HepG2 (cell line): Measurements from ENCODE around the gene ZNF512B. TPM values are rescaled to one million over a fixed set of nuclear protein-coding genes. Genes with fewer than 3 reads are reported as not detected.
A peak's percentile ranks its signal among the peaks of the same experiment; 100 is the strongest.

ENCODE experiments used
- MIER2 ChIP-seq: IDR thresholded peaks from 2 replicates; pipeline ENCODE4 v1.6.1; 2016; ENCODE audit warnings: missing biosample characterization, missing genetic modification reagents
- SMAD1 ChIP-seq: sonication (generic); formaldehyde crosslinking; IDR thresholded peaks from 2 replicates; pipeline ENCODE4 v1.4.0; 2020; ENCODE audit warnings: missing genetic modification reagents, low read depth, mild to moderate bottlenecking, borderline replicate concordance
- SNAPC2 ChIP-seq: sonication (generic); formaldehyde crosslinking; IDR thresholded peaks from 2 replicates; pipeline ENCODE4 v1.8.1; 2022; ENCODE audit warnings: mild to moderate bottlenecking, missing genetic modification reagents
- ZFP82 ChIP-seq: sonication (generic); formaldehyde crosslinking; IDR thresholded peaks from 2 replicates; pipeline ENCODE4 v1.5.1; 2020; ENCODE audit warnings: mild to moderate bottlenecking, missing genetic modification reagents, borderline replicate concordance
- ZNF234 ChIP-seq: sonication (generic); formaldehyde crosslinking; conservative IDR thresholded peaks from 2 replicates; pipeline ENCODE4 v1.5.1; 2020; ENCODE audit warnings: mild to moderate bottlenecking, missing genetic modification reagents
- ZNF543 ChIP-seq: sonication (generic); formaldehyde crosslinking; IDR thresholded peaks from 2 replicates; pipeline ENCODE4 v1.4.0; 2020; ENCODE audit warnings: mild to moderate bottlenecking, missing genetic modification reagents
- polyA plus RNA-seq, 8 experiments: library from polyadenylated mRNA; depleted of rRNA in 3 of 8; stranded (reverse) in 7 of 8; unstranded in 1 of 8; fragments of >200 nt; fragmentation: Illumina TruSeq in 4 of 8; extraction: Trizol in 4 of 8; gene quantifications; 2 replicates each; pipeline versions ENCODE4 v1.2.1 to v1.2.3, GENCODE V29; 2011 to 2016; ENCODE audit warnings: low read depth in 4 of 8, missing spikeins in 1 of 8, mixed read lengths in 1 of 8; ENCODE audit not compliant: insufficient read depth in 1 of 8
- total RNA-seq, 5 experiments: library from RNA; depleted of rRNA; stranded (reverse); fragments of >200 nt; fragmentation: Illumina TruSeq; extraction: Trizol; gene quantifications; 2 replicates each; pipeline ENCODE4 v1.2.3, GENCODE V29; 2016; ENCODE audit warnings: low read depth in 1 of 5
- TF ChIP-seq, protein P1 (sequence below): sonication (generic); formaldehyde crosslinking; IDR thresholded peaks from 2 replicates; pipeline ENCODE4 v1.4.0; 2020; ENCODE audit warnings: missing genetic modification reagents, borderline replicate concordance
- TF ChIP-seq, protein P2 (sequence below): sonication (generic); formaldehyde crosslinking; IDR thresholded peaks from 2 replicates; pipeline ENCODE4 v1.4.0; 2020; ENCODE audit warnings: missing genetic modification reagents
- TF ChIP-seq, protein P3 (sequence below): sonication (generic); formaldehyde crosslinking; IDR thresholded peaks from 2 replicates; pipeline ENCODE4 v1.5.0; 2020; ENCODE audit warnings: mild to moderate bottlenecking, missing genetic modification reagents
- TF ChIP-seq, protein P4 (sequence below): IDR thresholded peaks from 2 replicates; pipeline ENCODE4 v1.6.1; 2018; ENCODE audit warnings: missing genetic modification reagents
- TF ChIP-seq, protein P5 (sequence below): sonication (generic); formaldehyde crosslinking; IDR thresholded peaks from 2 replicates; pipeline ENCODE4 v1.4.0; 2020; ENCODE audit warnings: missing genetic modification reagents, borderline replicate concordance

Gene ZNF512B
- total and polyA plus RNA-seq, 2 of the 13 experiments (the other 11 are each of a cell fraction or from before 2014, with no cell fraction given) = 11.5 to 30.6 TPM

DNA sequence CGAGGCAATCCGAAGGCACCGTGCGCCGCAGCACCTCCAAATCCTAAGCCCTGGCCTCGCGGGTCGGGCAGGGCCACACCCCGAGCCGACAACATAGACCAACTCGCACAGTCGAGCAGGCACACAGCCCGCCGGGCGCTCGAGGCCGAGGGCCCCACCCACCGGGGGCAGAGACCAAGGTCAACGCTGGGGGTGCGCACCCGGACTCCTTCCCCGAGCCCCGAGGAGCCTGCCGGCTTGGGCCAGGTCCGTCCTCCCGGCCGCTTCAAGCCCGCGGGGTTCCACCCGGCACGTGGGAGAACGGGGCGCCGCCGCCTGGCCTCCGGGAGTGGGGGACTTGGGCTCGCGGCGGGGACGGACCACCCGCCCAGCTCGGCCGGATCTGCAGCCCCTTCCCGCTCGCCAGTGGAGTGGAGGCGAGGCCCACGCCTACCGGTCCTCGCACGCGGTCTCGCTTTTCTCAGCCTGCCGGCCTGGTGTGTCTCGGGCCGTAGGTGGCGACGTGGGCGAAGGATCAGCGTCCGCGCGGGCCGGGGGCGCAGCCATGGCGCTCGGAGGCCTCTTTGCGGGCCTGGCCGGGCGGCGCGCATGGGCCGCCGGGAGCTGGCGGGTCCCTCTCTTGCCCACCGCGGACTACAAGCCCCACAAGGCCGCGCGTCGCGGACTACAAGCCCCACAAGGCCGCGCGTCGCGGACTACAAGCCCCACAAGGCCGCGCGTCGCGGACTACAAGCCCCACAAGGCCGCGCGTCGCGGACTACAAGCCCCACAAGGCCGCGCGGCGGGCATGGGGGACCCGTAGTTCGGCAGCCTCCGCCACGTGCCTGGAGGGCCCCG is 13.7 kb downstream of the ZNF512B start, which contains the start of gene UCKL1 (continued):
- TF ChIP-seq, protein P1, sequence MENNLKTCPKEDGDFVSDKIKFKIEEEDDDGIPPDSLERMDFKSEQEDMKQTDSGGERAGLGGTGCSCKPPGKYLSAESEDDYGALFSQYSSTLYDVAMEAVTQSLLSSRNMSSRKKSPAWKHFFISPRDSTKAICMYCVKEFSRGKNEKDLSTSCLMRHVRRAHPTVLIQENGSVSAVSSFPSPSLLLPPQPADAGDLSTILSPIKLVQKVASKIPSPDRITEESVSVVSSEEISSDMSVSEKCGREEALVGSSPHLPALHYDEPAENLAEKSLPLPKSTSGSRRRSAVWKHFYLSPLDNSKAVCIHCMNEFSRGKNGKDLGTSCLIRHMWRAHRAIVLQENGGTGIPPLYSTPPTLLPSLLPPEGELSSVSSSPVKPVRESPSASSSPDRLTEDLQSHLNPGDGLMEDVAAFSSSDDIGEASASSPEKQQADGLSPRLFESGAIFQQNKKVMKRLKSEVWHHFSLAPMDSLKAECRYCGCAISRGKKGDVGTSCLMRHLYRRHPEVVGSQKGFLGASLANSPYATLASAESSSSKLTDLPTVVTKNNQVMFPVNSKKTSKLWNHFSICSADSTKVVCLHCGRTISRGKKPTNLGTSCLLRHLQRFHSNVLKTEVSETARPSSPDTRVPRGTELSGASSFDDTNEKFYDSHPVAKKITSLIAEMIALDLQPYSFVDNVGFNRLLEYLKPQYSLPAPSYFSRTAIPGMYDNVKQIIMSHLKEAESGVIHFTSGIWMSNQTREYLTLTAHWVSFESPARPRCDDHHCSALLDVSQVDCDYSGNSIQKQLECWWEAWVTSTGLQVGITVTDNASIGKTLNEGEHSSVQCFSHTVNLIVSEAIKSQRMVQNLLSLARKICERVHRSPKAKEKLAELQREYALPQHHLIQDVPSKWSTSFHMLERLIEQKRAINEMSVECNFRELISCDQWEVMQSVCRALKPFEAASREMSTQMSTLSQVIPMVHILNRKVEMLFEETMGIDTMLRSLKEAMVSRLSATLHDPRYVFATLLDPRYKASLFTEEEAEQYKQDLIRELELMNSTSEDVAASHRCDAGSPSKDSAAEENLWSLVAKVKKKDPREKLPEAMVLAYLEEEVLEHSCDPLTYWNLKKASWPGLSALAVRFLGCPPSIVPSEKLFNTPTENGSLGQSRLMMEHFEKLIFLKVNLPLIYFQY (CRISPR knock-in tag) = peak; percentile 91
- TF ChIP-seq MIER2 (peak; percentile 79; the same call in 1 of the 2 replicates), SNAPC2 (CRISPR knock-in tag) (0 out of 2 replicates have a peak, but pooled peaks have one; percentile 41), ZFP82 (CRISPR knock-in tag) (no peak; the same call in 1 of the 2 replicates), SMAD1 (CRISPR knock-in tag) (peak; percentile 90; the same call in 1 of the 2 replicates), ZNF234 (CRISPR knock-in tag) (peak; percentile 99), ZNF543 (CRISPR knock-in tag) (peak; percentile 99)
- TF ChIP-seq, protein P2, sequence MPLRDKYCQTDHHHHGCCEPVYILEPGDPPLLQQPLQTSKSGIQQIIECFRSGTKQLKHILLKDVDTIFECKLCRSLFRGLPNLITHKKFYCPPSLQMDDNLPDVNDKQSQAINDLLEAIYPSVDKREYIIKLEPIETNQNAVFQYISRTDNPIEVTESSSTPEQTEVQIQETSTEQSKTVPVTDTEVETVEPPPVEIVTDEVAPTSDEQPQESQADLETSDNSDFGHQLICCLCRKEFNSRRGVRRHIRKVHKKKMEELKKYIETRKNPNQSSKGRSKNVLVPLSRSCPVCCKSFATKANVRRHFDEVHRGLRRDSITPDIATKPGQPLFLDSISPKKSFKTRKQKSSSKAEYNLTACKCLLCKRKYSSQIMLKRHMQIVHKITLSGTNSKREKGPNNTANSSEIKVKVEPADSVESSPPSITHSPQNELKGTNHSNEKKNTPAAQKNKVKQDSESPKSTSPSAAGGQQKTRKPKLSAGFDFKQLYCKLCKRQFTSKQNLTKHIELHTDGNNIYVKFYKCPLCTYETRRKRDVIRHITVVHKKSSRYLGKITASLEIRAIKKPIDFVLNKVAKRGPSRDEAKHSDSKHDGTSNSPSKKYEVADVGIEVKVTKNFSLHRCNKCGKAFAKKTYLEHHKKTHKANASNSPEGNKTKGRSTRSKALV (CRISPR knock-in tag) = peak; percentile 92
- TF ChIP-seq, protein P3, sequence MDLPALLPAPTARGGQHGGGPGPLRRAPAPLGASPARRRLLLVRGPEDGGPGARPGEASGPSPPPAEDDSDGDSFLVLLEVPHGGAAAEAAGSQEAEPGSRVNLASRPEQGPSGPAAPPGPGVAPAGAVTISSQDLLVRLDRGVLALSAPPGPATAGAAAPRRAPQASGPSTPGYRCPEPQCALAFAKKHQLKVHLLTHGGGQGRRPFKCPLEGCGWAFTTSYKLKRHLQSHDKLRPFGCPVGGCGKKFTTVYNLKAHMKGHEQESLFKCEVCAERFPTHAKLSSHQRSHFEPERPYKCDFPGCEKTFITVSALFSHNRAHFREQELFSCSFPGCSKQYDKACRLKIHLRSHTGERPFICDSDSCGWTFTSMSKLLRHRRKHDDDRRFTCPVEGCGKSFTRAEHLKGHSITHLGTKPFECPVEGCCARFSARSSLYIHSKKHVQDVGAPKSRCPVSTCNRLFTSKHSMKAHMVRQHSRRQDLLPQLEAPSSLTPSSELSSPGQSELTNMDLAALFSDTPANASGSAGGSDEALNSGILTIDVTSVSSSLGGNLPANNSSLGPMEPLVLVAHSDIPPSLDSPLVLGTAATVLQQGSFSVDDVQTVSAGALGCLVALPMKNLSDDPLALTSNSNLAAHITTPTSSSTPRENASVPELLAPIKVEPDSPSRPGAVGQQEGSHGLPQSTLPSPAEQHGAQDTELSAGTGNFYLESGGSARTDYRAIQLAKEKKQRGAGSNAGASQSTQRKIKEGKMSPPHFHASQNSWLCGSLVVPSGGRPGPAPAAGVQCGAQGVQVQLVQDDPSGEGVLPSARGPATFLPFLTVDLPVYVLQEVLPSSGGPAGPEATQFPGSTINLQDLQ = peak; percentile 97
- TF ChIP-seq, protein P4, sequence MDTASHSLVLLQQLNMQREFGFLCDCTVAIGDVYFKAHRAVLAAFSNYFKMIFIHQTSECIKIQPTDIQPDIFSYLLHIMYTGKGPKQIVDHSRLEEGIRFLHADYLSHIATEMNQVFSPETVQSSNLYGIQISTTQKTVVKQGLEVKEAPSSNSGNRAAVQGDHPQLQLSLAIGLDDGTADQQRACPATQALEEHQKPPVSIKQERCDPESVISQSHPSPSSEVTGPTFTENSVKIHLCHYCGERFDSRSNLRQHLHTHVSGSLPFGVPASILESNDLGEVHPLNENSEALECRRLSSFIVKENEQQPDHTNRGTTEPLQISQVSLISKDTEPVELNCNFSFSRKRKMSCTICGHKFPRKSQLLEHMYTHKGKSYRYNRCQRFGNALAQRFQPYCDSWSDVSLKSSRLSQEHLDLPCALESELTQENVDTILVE = peak; percentile 94
- TF ChIP-seq, protein P5, sequence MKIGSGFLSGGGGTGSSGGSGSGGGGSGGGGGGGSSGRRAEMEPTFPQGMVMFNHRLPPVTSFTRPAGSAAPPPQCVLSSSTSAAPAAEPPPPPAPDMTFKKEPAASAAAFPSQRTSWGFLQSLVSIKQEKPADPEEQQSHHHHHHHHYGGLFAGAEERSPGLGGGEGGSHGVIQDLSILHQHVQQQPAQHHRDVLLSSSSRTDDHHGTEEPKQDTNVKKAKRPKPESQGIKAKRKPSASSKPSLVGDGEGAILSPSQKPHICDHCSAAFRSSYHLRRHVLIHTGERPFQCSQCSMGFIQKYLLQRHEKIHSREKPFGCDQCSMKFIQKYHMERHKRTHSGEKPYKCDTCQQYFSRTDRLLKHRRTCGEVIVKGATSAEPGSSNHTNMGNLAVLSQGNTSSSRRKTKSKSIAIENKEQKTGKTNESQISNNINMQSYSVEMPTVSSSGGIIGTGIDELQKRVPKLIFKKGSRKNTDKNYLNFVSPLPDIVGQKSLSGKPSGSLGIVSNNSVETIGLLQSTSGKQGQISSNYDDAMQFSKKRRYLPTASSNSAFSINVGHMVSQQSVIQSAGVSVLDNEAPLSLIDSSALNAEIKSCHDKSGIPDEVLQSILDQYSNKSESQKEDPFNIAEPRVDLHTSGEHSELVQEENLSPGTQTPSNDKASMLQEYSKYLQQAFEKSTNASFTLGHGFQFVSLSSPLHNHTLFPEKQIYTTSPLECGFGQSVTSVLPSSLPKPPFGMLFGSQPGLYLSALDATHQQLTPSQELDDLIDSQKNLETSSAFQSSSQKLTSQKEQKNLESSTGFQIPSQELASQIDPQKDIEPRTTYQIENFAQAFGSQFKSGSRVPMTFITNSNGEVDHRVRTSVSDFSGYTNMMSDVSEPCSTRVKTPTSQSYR (CRISPR knock-in tag) = peak; percentile 86
